ENCODE results near the gene EPB41L5.

DNA sequence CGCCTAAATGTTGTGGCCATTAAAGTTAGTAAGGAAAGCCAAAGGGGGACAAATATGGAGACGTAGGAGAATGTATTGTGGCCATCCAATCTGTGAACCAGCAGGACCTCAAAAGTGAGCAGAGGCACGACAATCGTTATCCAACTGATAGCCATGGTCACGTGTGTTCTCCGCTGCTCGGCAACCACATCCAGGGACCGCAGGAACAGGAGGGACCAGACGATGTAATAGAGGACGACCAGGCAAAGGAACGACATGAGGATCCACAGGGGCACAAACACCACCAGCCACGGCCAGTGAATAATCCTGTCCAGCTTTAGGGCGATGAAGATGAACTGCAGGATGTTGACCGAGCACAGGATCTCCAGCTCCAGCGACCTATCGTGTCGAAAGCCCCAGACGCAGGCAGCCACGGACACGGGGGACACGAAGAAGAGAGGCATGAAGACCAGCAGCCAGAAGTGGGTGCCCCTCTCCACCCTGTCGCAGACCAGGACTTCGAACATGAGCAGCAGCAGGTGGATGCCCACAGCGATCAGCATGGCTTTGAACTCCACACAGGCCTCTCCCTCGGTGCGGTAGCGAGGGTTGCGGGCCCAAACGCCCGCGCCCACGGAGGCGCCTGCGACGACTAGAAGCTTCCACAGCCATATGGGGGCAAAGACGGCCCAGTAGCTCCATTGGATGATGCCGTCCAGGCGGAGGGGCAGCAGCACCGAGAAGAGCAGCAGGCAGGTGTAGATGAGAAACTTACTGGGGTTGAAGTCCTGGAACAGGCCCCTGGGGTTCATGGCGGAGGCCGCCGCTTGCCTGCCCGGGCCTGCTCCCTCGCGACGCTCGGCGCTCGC is 209.5 kb downstream of the EPB41L5 start:
- TF ChIP-seq TAF1 (IDR thresholded peaks at IDR 0.05; ENCODE audit: borderline replicate concordance, low read depth, low read length) (no peak), POLR2A (IDR thresholded peaks at IDR 0.05; ENCODE audit: low read depth, low read length) (no peak), POLR2AphosphoS5 (IDR thresholded peaks at IDR 0.05; ENCODE audit: low read depth, low read length) (no peak)
